ENCODE results near the gene INA. TPM values are rescaled to one million over a fixed set of nuclear protein-coding genes. Genes with fewer than 3 reads are reported as not detected.
"Not testable (repeated sequence)": the region's sequence is repeated elsewhere in the genome, so short reads cannot be mapped to it uniquely, and the experiment has no call there.

The INA gene
- total RNA-seq, 2 donors from 2014 or later, result 3.3 to 3.4 TPM

DNA sequence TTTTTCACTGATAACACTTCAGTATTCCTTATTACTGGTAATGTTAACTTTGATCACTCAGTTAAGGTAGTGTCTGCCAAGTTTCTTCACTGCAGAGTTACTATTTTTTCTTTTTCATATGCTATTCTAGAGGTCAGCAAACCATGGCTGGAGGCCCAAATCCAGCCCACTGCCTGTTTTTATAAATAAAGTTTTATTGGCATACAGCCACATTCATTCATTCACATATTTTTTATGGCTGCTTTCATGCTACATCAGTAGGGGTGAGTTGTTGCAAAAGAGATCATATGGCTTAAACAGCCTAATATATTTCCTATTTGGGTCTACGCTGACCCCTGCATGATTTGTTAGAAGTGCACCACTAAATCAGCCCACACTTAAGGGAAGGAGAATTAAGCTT is 20.3 kb upstream of the INA start:
- Histone ChIP-seq H3K27me3 (ENCODE audit: control insufficient read depth, insufficient read depth, low read length, poor library complexity, severe bottlenecking) (no peaks in the 10 kb centered on the region), H3K9ac (ENCODE audit: extremely low read depth, low read length, poor library complexity, severe bottlenecking) (no peak overlapping the region), H3K4me3 (ENCODE audit: low read length) (no peak overlapping the region), H3K27ac (ENCODE audit: low read depth, low read length) (no peak overlapping the region), H3K4me1 (ENCODE audit: control insufficient read depth, insufficient read depth, low read length) (no peaks in the 10 kb centered on the region), H3K9me3 (ENCODE audit: control insufficient read depth, low read length) (peaks cover 8% of the 10 kb centered on the region), H3K36me3 (ENCODE audit: control insufficient read depth, insufficient read depth, low read length) (no peaks in the 10 kb centered on the region)
- DNase-seq, result no peak
- Mint-ChIP-seq H3K4me3 (no peak overlapping the region), H3K4me1 (peaks cover 7% of the 10 kb centered on the region), H3K27me3 (ENCODE audit: insufficient read depth) (peaks cover 2% of the 10 kb centered on the region), H3K36me3 (ENCODE audit: low read depth) (no peaks in the 10 kb centered on the region), H3K27ac (no peak overlapping the region), H3K9me3 (peaks cover 32% of the 10 kb centered on the region)
- WGBS, 2 experiments (ENCODE audit: insufficient coverage in 1 of 2, insufficient read length in 1 of 2), result 100% methylated on average over 1 of the region's 1 CpG; no CpG with 5 or more reads in 1 of the 2 experiments
- no peak for TF ChIP-seq CTCF (conservative IDR thresholded peaks at IDR 0.05)

GRCh38 chr10:103257812-103258211 is 19.1 kb upstream of the INA start:
- Mint-ChIP-seq H3K27ac (no peak overlapping the region), H3K27me3 (ENCODE audit: insufficient read depth) (peaks cover 5% of the 10 kb centered on the region), H3K36me3 (ENCODE audit: low read depth) (no peaks in the 10 kb centered on the region), H3K4me1 (peaks cover 7% of the 10 kb centered on the region), H3K4me3 (no peak overlapping the region), H3K9me3 (peaks cover 33% of the 10 kb centered on the region)
- Histone ChIP-seq H3K4me3 (ENCODE audit: low read length) (no peak overlapping the region), H3K36me3 (ENCODE audit: control insufficient read depth, insufficient read depth, low read length) (no peaks in the 10 kb centered on the region), H3K27ac (ENCODE audit: low read depth, low read length) (no peak overlapping the region), H3K9me3 (ENCODE audit: control insufficient read depth, low read length) (peaks cover 8% of the 10 kb centered on the region), H3K9ac (ENCODE audit: extremely low read depth, low read length, poor library complexity, severe bottlenecking) (no peak overlapping the region), H3K4me1 (ENCODE audit: control insufficient read depth, insufficient read depth, low read length) (no peaks in the 10 kb centered on the region), H3K27me3 (ENCODE audit: control insufficient read depth, insufficient read depth, low read length, poor library complexity, severe bottlenecking) (no peaks in the 10 kb centered on the region)
- DNase-seq, result no peak
- TF ChIP-seq CTCF (conservative IDR thresholded peaks at IDR 0.05), result no peak

DNA sequence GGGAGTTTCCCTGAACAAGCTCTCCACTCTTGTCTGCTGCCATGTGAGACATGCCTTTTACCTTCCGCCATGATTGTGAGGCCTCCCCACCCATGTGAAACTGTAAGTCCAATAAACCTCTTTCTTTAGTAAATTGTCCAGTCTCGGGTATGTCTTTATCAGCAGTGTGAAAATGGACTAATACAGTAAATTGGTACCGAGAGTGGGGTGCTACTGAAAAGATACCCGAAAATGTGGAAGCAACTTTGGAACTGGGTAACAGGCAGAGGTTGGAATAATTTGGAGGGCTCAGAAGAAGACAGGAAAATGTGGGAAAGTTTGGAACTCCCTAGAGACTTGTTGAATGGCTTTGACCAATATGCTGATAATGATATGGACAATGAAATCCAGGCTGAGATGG is 18.0 kb upstream of the INA start:
- H3K4me1 Mint-ChIP-seq; H3K27ac Mint-ChIP-seq; H3K27me3 Mint-ChIP-seq (ENCODE audit: insufficient read depth); H3K9ac ChIP-seq (ENCODE audit: extremely low read depth, low read length, poor library complexity, severe bottlenecking); DNase-seq; H3K4me3 Mint-ChIP-seq; H3K36me3 ChIP-seq (ENCODE audit: control insufficient read depth, insufficient read depth, low read length); H3K9me3 ChIP-seq (ENCODE audit: control insufficient read depth, low read length); H3K4me3 ChIP-seq (ENCODE audit: low read length); H3K36me3 Mint-ChIP-seq (ENCODE audit: low read depth); H3K27me3 ChIP-seq (ENCODE audit: control insufficient read depth, insufficient read depth, low read length, poor library complexity, severe bottlenecking); H3K27ac ChIP-seq (ENCODE audit: low read depth, low read length); H3K4me1 ChIP-seq (ENCODE audit: control insufficient read depth, insufficient read depth, low read length): not testable (repeated sequence)
- WGBS, 2 experiments (ENCODE audit: insufficient coverage in 1 of 2, insufficient read length in 1 of 2), result 87 to 96% methylated on average over 3 to 4 of the region's 4 CpGs
- peaks cover 33% of the 10 kb centered on the region for H3K9me3 Mint-ChIP-seq

- H3K36me3 Mint-ChIP-seq (ENCODE audit: low read depth), result no peaks in the 10 kb centered on the region
- Histone ChIP-seq H3K9ac (ENCODE audit: extremely low read depth, low read length, poor library complexity, severe bottlenecking) (no peak overlapping the region), H3K9me3 (ENCODE audit: control insufficient read depth, low read length) (peaks cover 8% of the 10 kb centered on the region), H3K4me1 (ENCODE audit: control insufficient read depth, insufficient read depth, low read length) (no peaks in the 10 kb centered on the region), H3K36me3 (ENCODE audit: control insufficient read depth, insufficient read depth, low read length) (no peaks in the 10 kb centered on the region), H3K27ac (ENCODE audit: low read depth, low read length) (no peak overlapping the region), H3K4me3 (ENCODE audit: low read length) (no peak overlapping the region), H3K27me3 (ENCODE audit: control insufficient read depth, insufficient read depth, low read length, poor library complexity, severe bottlenecking) (peaks cover 4% of the 10 kb centered on the region)
- no peak for TF ChIP-seq CTCF (conservative IDR thresholded peaks at IDR 0.05)
- H3K27me3 Mint-ChIP-seq (ENCODE audit: insufficient read depth), result peaks cover 5% of the 10 kb centered on the region
- H3K4me1 Mint-ChIP-seq, result peaks cover 7% of the 10 kb centered on the region
- H3K9me3 Mint-ChIP-seq, result peaks cover 33% of the 10 kb centered on the region
- H3K27ac Mint-ChIP-seq, result no peak overlapping the region
- no peak overlapping the region for H3K4me3 Mint-ChIP-seq
- WGBS, 2 experiments (ENCODE audit: insufficient coverage in 1 of 2, insufficient read length in 1 of 2), result 82 to 89% methylated on average over 5 of the region's 5 CpGs
- DNase-seq, result no peak
These were observed 16.9 kb upstream of the INA start for GRCh38 chr10:103259989-103260388.
